ENCODE measurements around the gene CD320. TPM values are rescaled to one million over a fixed set of nuclear protein-coding genes. Genes with fewer than 3 reads are reported as not detected.

CD320 gene
- total and polyA plus RNA-seq, 10 of the 15 experiments (the other 5 are each of a cell fraction or from before 2014, with no cell fraction given): 1.1 to 134 (median 46.5) TPM

- TF ChIP-seq, protein P1, sequence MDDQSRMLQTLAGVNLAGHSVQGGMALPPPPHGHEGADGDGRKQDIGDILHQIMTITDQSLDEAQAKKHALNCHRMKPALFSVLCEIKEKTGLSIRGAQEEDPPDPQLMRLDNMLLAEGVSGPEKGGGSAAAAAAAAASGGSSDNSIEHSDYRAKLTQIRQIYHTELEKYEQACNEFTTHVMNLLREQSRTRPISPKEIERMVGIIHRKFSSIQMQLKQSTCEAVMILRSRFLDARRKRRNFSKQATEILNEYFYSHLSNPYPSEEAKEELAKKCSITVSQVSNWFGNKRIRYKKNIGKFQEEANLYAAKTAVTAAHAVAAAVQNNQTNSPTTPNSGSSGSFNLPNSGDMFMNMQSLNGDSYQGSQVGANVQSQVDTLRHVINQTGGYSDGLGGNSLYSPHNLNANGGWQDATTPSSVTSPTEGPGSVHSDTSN (IDR thresholded peaks at IDR 0.05; ENCODE audit: insufficient replicate concordance, low read depth, low read length): peak; percentile 98
- TF ChIP-seq CREB1 (IDR thresholded peaks at IDR 0.05; ENCODE audit: low read depth) (peak; percentile 43; the same call in 1 of the 2 replicates), SP1 (IDR thresholded peaks at IDR 0.05; ENCODE audit: low read depth, low read length) (peak; percentile 95)
Observed at GRCh38 chr19:8342684-8343482, 34.7 kb upstream of the CD320 start, which contains the start of gene KANK3 (continued).

- ATAC-seq (no peak; the same call in 2 of the 3 replicates), DNase-seq (ENCODE audit: low read depth, low spot score) (no peak), FAIRE-seq (no peak)
- no TSS peak for BruUV-seq (replicated peaks)
- RAD21 ChIA-PET (ENCODE audit: unreplicated experiment): no interaction called here
- Histone ChIP-seq H3K4me1 (ENCODE audit: control insufficient read depth, insufficient read depth, low read length) (peaks cover 3% of the 10 kb centered on the region), H2AFZ (ENCODE audit: control insufficient read depth, low read depth, low read length) (no peak overlapping the region), H3K9me3 (replicated peaks; ENCODE audit: control insufficient read depth, insufficient read depth, low read length) (no peaks in the 10 kb centered on the region), H3K4me2 (ENCODE audit: control insufficient read depth, insufficient read depth) (no peak overlapping the region), H3K9ac (ENCODE audit: control insufficient read depth, insufficient read depth, low read length) (no peak overlapping the region), H3K27me3 (replicated peaks in 1 of 2; ENCODE audit: control insufficient read depth in 2 of 2, insufficient read depth in 2 of 2, low read length in 1 of 2) (no peaks in the 10 kb centered on the region; a peak in 2 of 4 replicates), H4K20me1 (ENCODE audit: control insufficient read depth, insufficient read depth) (no peaks in the 10 kb centered on the region), H3K36me3 (ENCODE audit: control insufficient read depth in 2 of 2, insufficient read depth in 2 of 2, low read length in 1 of 2) (no peaks in the 10 kb centered on the region), H3K79me2 (ENCODE audit: control insufficient read depth, insufficient read depth, low read length) (no peaks in the 10 kb centered on the region), H3K27ac (ENCODE audit: control insufficient read depth, insufficient read depth) (no peak overlapping the region), H3K4me3 (no peak overlapping the region)
- intact Hi-C loops (cut with micrococcal nuclease; ENCODE audit: unreplicated experiment): no loop called here
- WGBS (ENCODE audit: insufficient coverage, insufficient replicate concordance, low lambda C conversion rate, missing lambda C conversion rate): 26% methylated on average over 14 of the region's 14 CpGs
- POLR2A ChIA-PET: no interaction called here
- SMC1A ChIA-PET (ENCODE audit: uncharacterized antibody, unreplicated experiment): no interaction called here
- CTCF ChIA-PET: no interaction called here
- in situ Hi-C loops (cut with MboI): no loop called here
- no peak for TF ChIP-seq NFIC (IDR thresholded peaks at IDR 0.05; ENCODE audit: low read depth, low read length)
- TF ChIP-seq, protein P2, sequence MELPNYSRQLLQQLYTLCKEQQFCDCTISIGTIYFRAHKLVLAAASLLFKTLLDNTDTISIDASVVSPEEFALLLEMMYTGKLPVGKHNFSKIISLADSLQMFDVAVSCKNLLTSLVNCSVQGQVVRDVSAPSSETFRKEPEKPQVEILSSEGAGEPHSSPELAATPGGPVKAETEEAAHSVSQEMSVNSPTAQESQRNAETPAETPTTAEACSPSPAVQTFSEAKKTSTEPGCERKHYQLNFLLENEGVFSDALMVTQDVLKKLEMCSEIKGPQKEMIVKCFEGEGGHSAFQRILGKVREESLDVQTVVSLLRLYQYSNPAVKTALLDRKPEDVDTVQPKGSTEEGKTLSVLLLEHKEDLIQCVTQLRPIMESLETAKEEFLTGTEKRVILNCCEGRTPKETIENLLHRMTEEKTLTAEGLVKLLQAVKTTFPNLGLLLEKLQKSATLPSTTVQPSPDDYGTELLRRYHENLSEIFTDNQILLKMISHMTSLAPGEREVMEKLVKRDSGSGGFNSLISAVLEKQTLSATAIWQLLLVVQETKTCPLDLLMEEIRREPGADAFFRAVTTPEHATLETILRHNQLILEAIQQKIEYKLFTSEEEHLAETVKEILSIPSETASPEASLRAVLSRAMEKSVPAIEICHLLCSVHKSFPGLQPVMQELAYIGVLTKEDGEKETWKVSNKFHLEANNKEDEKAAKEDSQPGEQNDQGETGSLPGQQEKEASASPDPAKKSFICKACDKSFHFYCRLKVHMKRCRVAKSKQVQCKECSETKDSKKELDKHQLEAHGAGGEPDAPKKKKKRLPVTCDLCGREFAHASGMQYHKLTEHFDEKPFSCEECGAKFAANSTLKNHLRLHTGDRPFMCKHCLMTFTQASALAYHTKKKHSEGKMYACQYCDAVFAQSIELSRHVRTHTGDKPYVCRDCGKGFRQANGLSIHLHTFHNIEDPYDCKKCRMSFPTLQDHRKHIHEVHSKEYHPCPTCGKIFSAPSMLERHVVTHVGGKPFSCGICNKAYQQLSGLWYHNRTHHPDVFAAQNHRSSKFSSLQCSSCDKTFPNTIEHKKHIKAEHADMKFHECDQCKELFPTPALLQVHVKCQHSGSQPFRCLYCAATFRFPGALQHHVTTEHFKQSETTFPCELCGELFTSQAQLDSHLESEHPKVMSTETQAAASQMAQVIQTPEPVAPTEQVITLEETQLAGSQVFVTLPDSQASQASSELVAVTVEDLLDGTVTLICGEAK (IDR thresholded peaks at IDR 0.05; ENCODE audit: borderline replicate concordance): no peak
- TF ChIP-seq SUPT20H (IDR thresholded peaks at IDR 0.05; ENCODE audit: borderline replicate concordance, control insufficient read depth, low read depth, low read length): no peak
- no peak for TF ChIP-seq YBX1 (IDR thresholded peaks at IDR 0.05)
- TF ChIP-seq E2F4 (IDR thresholded peaks at IDR 0.05; ENCODE audit: low read depth, low read length): no peak
- TF ChIP-seq CBX5 (IDR thresholded peaks at IDR 0.05; ENCODE audit: low read depth): no peak
- no peak for TF ChIP-seq ZNF687 (IDR thresholded peaks at IDR 0.05)
Observed at GRCh38 chr19:8342316-8342683, 34.1 kb upstream of the CD320 start.
